Mononuclear cell (primary cell): ENCODE data around the gene CFL1. TPM values are rescaled to one million over a fixed set of nuclear protein-coding genes. Genes with fewer than 3 reads are reported as not detected.

Source experiments
- H3K27me3 ChIP-seq: 2 replicates; pipeline ENCODE4 v1.6.0; 2011; ENCODE audit warnings: low read length, control low read depth; ENCODE audit not compliant: insufficient read depth
- H3K4me1 ChIP-seq: 2 replicates; pipeline ENCODE4 v1.5.1; 2011; ENCODE audit warnings: mild to moderate bottlenecking, low read length, control low read depth; ENCODE audit not compliant: insufficient read depth
- H3K4me3 ChIP-seq: 2 replicates; pipeline ENCODE4 v1.5.1; 2011; ENCODE audit warnings: mild to moderate bottlenecking, low read length, moderate library complexity
- H3K9me3 ChIP-seq: 2 replicates; pipeline ENCODE4 v1.5.1; 2011; ENCODE audit warnings: low read depth, mild to moderate bottlenecking, control low read depth, low read length
- total RNA-seq: library from RNA; depleted of rRNA; stranded (reverse); fragments of >200 nt; gene quantifications from one replicate; pipeline ENCODE4 v1.2.3, GENCODE V29; 2012

CFL1 gene
- total RNA-seq, 1 donor = 731 TPM

DNA sequence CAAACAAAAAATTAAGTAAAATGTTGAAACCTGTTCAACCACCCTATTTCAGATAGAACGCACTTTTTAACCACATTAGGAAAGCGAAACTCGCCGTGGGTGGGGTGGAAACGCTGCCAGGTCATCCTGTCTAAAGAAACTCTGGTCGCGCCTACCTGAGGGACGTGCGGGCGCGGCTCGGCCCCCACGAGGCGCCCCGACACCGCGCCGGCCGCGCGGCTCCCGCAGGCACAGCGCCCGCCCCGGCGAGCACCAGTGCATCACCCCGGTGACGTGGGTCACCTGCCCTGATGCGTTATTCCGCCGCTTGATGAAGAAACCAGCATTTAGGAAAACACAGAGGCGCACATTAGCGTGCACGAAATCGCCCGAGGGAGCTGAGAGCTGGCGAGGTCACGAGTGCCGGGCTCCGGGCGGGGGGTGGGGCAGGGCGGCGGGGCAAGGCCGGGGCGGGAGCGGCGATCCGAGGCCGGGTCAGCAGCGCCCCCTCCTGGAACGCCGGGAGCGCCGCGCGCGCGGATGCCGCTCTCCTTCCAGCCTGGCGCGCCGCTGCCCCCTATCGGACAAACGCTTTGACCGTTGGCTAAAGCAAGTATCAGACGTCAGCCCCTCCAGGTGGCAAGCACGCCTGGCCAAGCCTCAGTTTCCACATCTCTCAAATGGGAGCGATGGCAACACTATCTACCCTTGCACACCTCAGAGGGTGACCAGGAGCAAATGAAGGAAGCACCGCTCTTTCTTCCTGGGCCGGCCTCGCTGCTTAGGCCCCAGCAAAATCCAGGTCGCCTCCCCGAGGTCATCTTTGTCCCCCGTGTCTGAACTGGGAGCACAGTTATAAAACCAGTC is 39.9 kb downstream of the CFL1 start:
- peak overlapping the region; percentile 55 for H3K4me3 ChIP-seq
- H3K27me3 ChIP-seq = no peaks in the 10 kb centered on the region
- peaks cover 24% of the 10 kb centered on the region for H3K4me1 ChIP-seq
- no peaks in the 10 kb centered on the region for H3K9me3 ChIP-seq

DNA sequence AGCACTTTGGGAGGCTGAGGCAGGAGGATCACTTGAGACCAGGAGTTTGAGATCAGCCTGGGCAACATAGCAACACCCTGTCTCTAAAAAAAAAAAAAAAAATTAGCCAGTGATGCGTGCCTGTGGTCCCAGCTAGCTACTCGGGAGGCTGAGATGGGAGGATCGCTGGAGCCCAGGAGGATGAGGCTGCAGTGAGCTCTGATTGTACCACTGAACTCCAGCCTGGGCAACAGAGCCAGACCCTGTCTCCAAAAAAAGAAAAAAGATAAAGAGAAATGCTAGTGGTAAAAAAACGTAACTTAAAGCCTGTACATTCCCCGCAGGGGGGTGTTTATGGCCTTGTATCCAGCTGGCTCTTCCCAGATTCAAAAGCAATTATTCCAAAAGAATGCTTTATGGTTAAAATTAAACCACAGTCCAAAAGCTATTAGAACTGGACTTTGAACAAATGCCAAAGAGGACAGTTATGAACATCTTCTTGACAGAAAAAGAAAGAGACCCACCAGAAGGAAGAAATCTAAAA is 40.6 kb downstream of the CFL1 start:
- Histone ChIP-seq H3K9me3 (no peaks in the 10 kb centered on the region), H3K4me3 (peak overlapping the region; percentile 55), H3K27me3 (no peaks in the 10 kb centered on the region)

DNA sequence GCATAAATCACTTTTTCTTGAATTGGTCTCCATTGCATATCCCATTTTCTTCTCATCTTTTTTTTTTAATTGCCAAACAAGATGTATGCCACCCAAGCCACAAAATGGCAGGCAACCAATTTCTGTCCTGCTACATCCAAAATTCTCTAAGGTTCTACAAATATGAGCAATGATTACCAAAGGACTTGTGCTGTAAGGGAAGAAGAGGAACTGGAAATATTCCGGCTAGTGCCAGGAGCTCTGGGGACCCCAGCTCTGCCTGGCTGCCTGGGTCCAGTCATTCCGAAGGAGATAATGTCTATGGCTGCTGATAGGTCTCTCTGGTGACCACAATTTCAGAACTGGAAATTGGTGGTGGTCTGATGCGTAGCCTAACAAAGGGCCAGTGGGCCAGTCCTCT is 41.3 kb downstream of the CFL1 start:
- Histone ChIP-seq H3K27me3 (no peaks in the 10 kb centered on the region), H3K4me1 (peaks cover 31% of the 10 kb centered on the region), H3K4me3 (no peak overlapping the region), H3K9me3 (no peaks in the 10 kb centered on the region)

More for the DNA sequence above, 40.6 kb downstream of the CFL1 start:
- H3K4me1 ChIP-seq = peaks cover 24% of the 10 kb centered on the region

DNA sequence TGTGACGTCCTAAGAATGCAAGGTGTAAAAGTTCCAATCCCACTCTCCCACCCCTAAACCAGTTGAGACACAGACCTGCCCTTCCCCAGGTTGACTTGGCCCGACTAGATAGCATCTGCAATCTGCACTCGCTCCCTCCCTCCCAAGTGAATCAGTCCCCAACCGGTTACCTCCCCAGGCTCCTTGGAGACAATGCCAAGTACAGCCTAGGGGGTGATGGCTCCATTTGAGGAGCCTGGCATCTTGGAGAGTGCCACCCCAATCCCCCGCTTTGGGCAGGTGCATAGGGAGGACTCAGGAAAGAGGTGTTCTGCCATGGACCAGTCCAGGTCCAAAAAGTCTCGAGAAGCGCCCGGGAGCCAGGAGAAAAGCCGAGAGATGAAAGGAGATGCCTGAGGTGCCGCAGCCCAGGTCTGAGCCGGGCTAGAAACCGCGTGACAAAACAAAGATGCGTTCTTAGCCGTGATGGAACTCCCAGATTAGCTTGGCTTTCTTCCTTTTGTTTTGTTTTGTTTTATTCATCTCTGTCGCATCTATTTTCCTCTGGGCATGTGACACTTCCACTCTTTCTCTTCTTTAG is 42.9 kb downstream of the CFL1 start:
- no peaks in the 10 kb centered on the region for H3K27me3 ChIP-seq
- peaks cover 31% of the 10 kb centered on the region for H3K4me1 ChIP-seq
- H3K9me3 ChIP-seq = no peaks in the 10 kb centered on the region
- no peak overlapping the region for H3K4me3 ChIP-seq

DNA sequence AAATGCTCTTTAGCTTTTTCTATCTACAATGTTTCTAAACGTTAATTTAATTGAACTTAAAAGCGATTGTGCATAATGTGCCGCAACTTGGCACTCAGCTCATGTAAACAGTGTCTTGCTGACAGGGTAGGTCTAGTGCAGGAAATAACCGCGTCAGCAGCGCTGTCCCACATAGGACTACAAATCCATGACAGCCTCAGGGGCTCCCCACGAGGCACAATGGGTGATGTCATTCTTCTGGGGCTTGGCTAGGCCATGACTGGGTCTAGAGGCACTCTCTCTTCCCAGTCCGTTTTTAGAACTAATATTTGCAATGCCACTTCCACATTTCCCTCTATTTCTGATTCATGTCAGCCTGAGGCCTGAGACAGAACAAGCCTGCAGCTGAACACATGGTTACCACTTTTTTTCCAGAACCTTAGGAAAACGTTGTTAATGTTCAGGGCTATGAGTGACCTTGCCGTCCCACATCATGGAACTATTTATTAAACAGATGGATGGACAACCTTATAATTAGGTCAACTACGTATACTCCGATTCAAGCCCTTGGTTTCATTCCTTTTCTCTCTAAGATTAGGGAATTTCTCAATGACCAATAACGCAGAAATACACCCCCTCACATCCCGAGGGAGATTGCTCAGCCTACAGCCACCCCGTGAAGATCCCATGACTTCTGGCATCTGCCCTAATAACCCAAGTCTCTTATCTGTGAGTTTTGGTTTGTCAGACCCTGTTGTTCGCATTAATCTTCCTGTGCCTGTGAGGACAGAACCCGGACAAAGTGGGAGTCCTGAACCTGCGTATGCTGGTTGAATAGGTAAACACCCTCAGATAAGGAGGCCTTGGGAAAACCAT is 43.6 kb downstream of the CFL1 start:
- Histone ChIP-seq H3K27me3 (no peaks in the 10 kb centered on the region), H3K4me1 (peaks cover 31% of the 10 kb centered on the region), H3K4me3 (no peak overlapping the region), H3K9me3 (no peaks in the 10 kb centered on the region)

DNA sequence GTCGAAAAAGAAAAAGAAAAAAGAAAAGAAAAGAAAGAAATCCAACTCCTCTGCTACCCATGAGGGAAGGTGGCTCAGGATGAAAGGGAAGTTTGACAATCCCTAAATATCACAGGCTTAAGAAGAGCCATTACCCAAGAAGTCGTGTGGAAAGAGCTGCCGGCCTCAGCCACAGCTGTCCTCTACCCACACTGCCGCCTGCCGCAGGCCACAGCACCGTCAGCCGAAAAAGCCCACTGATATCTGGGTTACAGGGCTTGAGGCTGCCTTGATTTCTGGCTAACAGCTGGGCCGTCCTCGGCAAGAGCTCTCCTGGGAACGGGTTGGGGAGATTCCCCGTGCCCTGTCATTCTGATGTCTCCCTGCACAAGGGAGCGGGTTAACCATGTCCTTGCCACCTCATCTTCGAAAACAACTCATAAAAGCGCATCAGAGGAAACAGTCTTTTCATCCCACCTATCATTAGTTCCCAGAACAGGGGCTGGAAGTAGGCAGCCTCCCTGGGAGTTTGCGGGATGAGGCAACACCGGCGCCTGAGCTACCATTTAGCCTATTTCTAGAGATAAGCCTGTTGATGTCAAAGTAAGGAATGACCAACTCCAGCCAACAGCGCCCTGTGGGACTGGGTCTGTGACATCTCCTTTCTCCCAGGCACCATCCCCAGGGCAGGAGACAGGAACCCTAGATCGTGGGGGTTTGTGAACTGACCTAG is 46.1 kb downstream of the CFL1 start:
- H3K9me3 ChIP-seq = no peaks in the 10 kb centered on the region
- no peaks in the 10 kb centered on the region for H3K27me3 ChIP-seq
- H3K4me3 ChIP-seq = no peak overlapping the region
- peaks cover 18% of the 10 kb centered on the region for H3K4me1 ChIP-seq

DNA sequence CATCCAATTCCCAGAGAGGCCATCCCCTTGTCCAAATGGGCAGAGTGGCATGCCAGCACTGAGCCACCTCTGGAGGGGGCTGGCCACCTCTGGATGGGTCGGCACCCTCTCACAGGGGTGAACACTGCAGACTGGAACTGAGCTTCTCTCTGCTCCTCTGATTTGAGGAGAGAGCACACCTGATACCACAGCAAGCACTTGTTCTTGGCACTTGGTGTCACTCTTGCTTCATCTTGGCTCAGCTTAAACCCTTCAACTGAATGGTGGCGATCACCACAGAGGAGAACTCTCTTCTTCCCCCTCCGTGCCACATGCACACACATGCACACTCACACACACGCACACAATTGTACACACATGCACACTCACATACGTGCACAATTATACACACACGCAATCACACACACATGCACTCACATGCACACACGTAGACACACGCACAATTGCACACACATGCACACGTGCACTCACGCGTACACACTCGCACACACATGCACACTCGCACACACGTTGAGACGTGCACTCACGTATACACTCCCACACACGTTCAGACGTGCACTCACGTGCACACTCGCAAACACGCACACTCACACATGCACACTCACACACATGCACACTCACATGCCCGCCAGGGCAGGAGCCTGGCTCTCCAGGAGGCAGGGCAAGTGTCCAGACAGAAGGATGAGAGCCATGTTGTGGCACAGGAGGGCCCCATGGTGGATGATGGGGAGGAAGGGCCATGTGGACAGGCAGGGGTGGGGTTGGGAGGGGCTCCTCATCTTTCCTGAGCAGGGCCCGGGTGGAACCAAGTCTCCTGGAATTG is 47.7 kb downstream of the CFL1 start:
- Histone ChIP-seq H3K4me1 (peaks cover 13% of the 10 kb centered on the region), H3K4me3 (no peak overlapping the region), H3K9me3 (no peaks in the 10 kb centered on the region), H3K27me3 (no peaks in the 10 kb centered on the region)

DNA sequence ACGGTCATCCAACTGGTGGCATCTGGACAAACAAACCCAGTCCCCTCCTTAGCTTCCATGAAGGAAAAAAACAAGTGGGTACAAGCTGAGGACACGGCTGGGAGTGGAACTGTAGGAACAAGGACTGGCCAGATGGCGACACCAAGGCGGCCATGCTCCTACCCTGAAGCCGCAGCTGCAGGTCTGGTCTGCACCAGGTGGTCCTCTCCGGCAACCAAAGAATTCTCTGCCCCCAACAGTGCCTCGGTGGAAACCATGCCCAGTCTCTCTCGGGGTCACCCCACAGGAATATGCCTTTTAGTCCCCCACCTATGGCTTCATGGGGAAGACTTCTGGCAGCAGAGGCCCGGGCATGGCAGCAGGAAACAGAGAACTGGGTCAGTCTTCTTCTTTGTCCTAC is 48.5 kb downstream of the CFL1 start:
- Histone ChIP-seq H3K4me1 (peaks cover 9% of the 10 kb centered on the region), H3K27me3 (no peaks in the 10 kb centered on the region), H3K9me3 (no peaks in the 10 kb centered on the region), H3K4me3 (no peak overlapping the region)

DNA sequence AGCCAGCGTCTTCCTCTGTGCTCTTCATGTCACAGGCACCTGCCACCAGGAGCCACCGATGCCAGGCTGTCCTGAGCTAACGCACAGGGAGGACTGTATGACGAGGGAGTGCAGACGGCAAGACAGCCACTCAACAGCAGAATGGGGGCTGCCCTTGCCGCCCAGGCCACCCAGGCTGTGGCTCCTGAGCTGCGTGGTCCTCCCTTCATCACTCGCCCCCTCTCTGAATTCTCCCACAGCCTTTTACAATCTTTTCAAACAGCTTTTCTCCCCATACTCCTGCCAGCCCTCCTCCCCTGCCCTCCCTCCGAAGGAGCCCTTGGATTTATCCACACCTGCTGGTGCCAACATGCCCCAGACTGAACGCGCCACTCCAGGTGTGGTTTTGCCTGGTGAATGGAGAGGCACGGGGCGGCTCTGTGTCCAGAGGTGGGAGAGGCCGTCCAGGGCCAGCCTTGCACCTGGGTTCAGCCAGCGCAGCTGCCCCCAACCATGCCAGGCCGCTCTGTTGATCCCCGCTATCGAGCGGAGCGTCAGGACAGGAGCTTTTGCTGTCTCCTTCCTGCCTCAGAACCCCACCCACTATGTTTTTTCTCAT is 49.1 kb downstream of the CFL1 start:
- peaks cover 7% of the 10 kb centered on the region for H3K4me1 ChIP-seq
- H3K27me3 ChIP-seq = peaks cover under 1% of the 10 kb centered on the region
- no peak overlapping the region for H3K4me3 ChIP-seq
- no peaks in the 10 kb centered on the region for H3K9me3 ChIP-seq

DNA sequence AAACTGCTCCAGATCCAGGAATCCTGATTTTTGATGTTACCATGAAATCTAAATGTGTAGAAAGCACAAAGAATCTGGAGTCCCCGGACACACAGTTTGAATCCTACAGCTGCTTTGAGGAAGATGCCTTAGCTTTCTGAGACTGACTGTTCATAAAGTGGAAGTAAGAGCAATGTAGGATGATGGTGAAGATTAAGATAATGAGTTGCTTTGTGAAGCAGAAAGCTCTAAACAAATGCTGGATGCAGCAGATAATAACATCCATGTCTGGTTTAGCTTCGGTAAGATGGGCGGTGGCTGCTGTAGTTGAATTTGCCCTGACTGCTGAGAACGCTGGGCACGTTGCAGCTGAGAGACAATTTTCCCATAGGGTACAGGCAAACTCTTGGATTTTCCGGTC is 51.0 kb downstream of the CFL1 start:
- H3K4me3 ChIP-seq = no peak overlapping the region
- peaks cover 3% of the 10 kb centered on the region for H3K4me1 ChIP-seq
- H3K9me3 ChIP-seq = no peaks in the 10 kb centered on the region
- H3K27me3 ChIP-seq = peaks cover 8% of the 10 kb centered on the region

Other genes starting within 250 kb of the CFL1 start
- gene MAP3K11, start 244.0 kb downstream of the CFL1 start, total RNA-seq = 41.1 TPM
- gene PCNX3, start 242.4 kb downstream of the CFL1 start, total RNA-seq = 15.0 TPM
- gene SIPA1, start 220.1 kb downstream of the CFL1 start, total RNA-seq = 75.2 TPM
- 107 TPM for gene RELA, start 195.3 kb downstream of the CFL1 start, total RNA-seq
- 38.0 TPM for gene KAT5, start 145.9 kb downstream of the CFL1 start, total RNA-seq
- gene RNASEH2C, start 137.4 kb downstream of the CFL1 start, total RNA-seq = 26.4 TPM
- gene AP5B1, start 77.2 kb downstream of the CFL1 start, total RNA-seq = 26.7 TPM
- gene OVOL1, start 71.1 kb downstream of the CFL1 start, total RNA-seq = not detected
- not detected for gene SNX32, start 24.2 kb downstream of the CFL1 start, total RNA-seq
- 17.3 TPM for gene MUS81, start 2.3 kb upstream of the CFL1 start, total RNA-seq
- gene EFEMP2, start 14.6 kb upstream of the CFL1 start, total RNA-seq = 1.3 TPM
- gene CTSW, start 21.7 kb upstream of the CFL1 start, total RNA-seq = 130 TPM
- gene FIBP, start 30.3 kb upstream of the CFL1 start, total RNA-seq = 40.3 TPM
- gene CCDC85B, start 32.5 kb upstream of the CFL1 start, total RNA-seq = 22.5 TPM
- 4.0 TPM for gene FOSL1, start 42.2 kb upstream of the CFL1 start, total RNA-seq
- 7.6 TPM for gene C11orf68, start 60.9 kb upstream of the CFL1 start, total RNA-seq
- gene DRAP1, start 61.2 kb upstream of the CFL1 start, total RNA-seq = 65.6 TPM
- gene TSGA10IP, start 87.3 kb upstream of the CFL1 start, total RNA-seq = 0.10 TPM
- 41.6 TPM for gene SART1, start 103.6 kb upstream of the CFL1 start, total RNA-seq
- gene EIF1AD, start 144.0 kb upstream of the CFL1 start, total RNA-seq = 83.2 TPM
- 7.6 TPM for gene BANF1, start 144.3 kb upstream of the CFL1 start, total RNA-seq
- gene CST6, start 153.8 kb upstream of the CFL1 start, total RNA-seq = not detected
- 1.0 TPM for gene CATSPER1, start 168.3 kb upstream of the CFL1 start, total RNA-seq
- gene GAL3ST3, start 191.0 kb upstream of the CFL1 start, total RNA-seq = not detected
- 135 TPM for gene SF3B2, start 194.2 kb upstream of the CFL1 start, total RNA-seq
- gene PACS1, start 212.1 kb upstream of the CFL1 start, total RNA-seq = 66.7 TPM